HG03066 (cell line): Measurements from ENCODE around the gene RCCD1.
"Not testable (repeated sequence)": the region's sequence is repeated elsewhere in the genome, so short reads cannot be mapped to it uniquely, and the experiment has no call there.

Experiments used
- ATAC-seq: cut with Tn5 transposase; IDR thresholded peaks from one replicate; pipeline ENCODE4 v1.9.1; 2021; ENCODE audit warnings: low read depth; ENCODE audit not compliant: unreplicated experiment

The RCCD1 gene

DNA sequence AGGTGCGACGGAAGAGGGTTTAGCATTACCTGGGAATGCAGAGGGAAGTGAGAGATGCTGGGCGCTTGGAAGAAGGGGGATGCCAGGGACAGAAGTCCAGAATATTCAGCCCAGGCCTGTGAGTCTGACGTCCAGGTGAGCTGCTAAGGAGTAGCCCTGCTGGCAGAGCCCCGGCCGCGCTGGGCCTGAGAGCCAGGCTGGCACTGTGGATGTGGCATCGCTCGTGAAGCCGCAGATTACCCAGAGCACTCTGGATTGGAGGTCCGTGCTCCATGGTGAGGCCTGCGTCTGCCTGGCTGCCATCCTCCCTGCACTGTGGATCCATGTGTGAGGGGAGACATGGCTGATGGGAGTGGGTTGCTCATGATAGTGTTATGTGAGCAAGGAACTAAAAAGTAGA is 37.1 kb upstream of the RCCD1 start:
- ATAC-seq, result no peak

DNA sequence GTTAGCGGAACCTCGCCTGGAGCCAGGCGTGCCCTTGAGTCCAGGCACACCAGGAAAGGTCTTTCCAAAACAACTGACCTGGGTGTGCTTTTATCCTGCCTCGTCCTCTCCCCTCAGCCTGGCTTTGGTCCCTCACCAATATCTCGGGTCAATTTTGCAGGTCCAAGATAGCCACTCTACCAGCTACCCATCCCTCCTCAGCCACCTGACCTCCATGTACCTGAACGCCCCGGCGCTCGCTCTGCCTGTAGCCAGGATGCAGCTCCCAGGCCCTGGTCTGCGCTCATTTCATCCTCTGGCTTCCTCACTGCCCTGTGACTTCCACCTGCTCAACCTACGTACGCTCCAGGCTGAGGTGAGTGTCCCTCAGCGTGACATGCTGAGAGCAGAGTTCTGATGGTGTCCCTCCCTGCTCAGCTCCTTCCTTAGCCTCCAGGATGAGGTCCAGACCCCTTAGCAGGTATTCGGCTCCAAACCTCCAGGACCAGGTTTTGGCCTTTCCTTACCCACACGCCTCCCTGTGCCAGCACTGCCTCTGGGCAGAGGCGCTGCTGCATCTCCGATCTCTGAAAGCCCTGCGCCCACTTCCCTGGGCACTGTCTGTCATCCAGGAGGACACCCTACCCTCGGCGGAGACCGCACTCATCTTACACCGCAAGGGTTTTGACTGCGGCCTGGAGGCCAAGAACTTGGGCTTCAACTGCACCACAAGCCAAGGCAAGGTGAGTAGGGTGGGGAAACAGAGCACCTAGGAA is 36.5 kb upstream of the RCCD1 start:
- no peak for ATAC-seq

DNA sequence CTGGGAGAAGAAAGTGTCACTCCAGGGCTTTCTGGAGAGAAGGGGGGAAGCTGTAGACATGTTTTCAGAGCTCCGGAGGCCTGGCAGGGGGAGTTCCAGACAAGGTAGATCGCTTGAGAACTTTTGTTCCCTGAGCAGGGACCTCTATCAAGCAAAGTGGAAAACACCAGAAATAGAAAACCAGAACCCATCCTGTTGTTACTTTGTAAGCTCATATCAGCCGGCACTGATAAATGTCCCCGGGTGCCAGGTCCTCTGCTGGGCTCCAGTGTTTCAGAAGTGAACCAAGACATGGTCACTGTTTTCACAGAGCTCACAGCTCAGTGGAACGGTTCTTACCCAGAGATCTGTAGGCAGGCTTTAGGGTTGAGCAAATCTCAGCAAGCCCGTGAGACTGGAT is 35.8 kb upstream of the RCCD1 start:
- no peak for ATAC-seq

DNA sequence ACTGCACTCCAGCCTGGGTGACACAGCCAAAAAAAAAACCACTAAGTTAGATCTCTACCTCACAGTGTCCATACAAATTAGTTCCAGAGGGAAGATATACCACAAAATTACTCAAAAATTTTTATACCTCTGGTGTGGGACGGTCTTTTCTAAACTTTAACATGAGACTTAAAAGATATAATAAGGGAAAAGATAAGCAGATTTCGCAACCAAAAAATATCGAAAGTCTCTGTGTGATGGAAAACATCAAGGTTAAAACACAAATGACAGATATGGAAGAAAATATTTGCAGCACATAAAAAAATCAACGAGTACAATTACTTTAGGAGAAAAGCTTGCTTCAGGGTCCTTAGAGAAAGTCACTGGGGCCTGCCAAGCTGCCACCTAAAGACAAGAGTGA is 32.8 kb upstream of the RCCD1 start:
- no peak for ATAC-seq

DNA sequence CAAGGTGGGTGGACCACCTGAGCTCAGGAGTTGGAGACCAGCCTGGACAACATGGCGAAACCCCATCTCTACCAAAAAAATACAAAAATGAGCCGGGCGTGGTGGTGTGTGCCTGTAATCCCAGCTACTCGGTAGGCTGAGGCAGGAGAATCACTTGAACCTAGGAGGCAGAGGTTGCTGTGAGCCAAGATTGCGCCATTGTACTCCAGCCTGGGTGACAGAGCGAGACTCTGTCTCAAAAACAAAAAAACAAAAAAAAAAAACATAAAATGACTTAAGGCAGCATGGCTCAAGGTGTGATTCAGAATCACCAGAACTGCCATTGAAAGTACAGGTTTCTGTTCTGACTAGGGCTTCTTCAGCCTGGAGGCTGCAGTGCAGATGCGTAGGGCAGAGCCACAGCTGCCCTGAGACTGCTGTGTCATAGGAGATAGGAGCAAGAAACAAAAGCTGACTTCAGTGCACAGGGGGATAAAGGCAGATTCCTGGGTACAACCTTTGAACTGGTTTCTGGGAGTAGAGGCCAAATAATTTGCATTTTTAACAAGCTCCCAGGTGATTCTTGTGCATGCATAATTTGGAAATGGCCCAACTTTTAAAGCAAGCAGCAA is 31.9 kb upstream of the RCCD1 start:
- ATAC-seq, result peak; percentile 89

DNA sequence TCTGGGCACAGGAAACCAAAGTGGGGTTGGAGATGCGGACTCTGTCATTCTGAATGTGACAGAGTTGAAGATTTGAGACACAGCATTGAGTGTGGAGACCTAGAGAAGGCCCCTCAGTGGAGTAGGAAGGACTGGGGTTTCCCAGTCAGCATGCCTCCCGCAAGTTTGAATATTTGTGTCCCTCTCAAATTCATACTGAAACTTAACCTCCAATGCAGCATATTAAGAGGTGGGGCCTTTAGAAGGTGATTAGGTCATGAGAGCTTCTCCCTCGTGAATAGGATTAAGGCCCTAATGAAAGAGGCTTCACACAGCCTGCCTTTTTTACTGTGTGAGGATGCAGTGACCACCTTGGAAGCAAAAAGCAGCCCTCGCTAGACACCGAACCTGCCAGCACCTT is 30.3 kb upstream of the RCCD1 start:
- ATAC-seq, result peak; percentile 58

DNA sequence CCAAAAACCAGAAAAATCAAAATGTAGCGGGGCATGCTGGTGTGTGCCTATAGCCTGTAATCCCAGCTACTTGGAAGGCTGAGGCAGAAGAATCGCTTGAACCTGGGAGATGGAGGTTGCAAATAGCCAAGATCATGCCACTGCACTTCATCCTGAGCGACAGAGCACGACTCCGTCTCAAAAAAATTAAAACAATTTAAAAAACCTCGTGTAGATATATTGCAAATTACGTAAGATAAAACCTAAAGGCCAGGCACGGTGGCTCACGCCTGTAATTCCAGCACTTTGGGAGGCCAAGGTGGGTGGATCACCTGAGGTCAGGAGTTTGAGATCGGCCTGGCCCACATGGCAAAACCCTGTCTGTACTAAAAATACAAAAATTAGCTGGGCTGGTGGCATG is 27.9 kb upstream of the RCCD1 start:
- ATAC-seq, result not testable (repeated sequence)

DNA sequence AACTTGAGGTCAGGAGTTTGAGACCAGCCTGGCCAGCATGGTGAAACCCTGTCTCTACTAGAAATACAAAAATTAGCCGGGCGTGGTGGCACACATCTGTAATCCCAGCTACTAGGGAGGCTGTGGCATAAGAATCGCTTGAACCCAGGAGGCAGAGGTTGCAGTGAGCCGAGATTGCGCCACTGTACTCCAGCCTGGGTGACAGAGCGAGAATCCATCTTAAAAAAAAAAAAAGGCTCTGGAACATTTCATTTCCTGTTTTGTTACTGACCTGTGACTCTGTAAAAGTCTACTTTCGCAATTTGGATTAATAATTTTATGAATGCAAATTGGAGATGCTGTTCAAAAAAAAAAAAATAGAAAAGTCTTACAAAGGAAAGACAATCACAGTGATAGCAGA is 26.6 kb upstream of the RCCD1 start:
- not testable (repeated sequence) for ATAC-seq

DNA sequence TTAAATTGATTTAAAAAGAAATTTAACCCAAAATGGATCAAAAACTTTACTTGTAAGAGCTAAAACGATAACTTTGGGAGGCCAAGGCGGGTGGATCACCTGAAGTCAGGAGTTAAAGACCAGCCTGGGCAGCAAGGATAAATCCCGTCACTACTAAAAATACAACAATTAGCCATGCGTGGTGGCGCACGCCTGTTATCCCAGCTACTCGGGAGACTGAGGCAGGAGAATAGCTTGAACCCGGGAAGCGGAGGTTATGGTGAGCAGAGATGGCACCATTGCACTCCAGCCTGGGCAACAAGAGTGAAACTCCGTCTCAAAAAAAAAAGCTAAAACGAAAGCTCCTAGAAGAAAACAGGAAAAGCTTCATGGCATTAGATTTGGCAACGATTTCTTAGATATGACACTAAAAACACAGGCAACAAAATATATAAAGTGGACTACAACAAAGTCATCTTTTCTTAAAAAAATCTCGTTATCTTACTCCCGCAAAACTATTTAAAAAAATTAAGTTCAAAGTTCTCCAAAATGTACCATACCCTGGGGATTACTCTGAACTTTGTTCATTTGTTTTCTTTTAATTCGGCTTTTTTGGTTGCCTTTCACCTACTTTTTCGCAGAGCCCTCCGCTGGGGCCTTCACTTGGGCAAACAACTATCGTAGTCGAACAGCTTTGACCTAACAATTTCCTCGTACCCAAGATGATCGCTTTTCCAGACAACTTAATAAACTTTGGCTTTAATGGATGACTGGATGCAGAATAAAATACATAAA is 25.3 kb upstream of the RCCD1 start:
- ATAC-seq, result no peak

DNA sequence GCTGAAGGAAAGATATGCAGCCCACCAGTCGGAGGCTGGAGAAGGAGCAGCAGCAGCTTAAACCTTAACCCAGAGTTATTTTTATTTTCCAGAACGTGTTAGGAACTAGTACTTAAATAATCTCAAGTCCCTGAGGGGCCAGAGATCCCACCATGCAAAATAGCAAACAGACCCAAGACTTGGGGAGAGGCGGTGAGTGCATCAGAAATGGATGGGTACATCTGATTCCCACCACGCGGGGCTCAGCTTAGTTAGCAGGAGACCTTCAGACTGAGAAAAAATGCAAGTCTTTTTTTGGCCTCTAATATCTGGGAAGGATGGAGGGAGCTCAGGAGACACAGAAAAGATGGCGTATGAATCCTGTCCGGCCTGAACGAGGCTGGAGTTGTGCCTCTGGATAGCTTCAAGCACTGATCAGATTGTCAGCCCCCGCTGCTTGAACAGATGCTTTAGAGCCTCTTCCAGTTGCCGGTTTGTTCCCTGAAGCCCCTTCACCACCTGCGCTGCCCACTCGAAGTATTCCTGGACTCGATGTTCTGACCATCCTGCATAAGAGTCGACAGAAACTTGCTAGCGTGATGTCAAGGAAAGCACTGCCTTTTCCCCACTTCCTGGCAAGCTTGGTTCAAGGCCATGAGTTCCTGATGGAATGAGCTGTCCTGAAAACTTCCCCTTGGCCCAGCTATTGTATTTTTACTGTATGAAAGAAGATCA is 23.7 kb upstream of the RCCD1 start:
- no peak for ATAC-seq

DNA sequence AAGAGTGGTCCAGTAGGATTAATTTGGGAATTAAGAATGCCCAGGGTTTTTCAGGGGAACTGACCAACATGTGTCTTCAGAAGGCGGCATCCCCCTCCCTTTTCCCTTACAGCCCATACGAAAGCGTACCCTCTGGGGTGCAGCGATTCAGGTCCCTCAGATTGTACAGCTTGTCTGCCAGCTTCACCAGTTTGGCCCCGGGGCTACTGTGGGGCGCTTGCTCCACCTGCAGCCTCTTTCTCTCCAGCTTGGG is 23.2 kb upstream of the RCCD1 start:
- no peak for ATAC-seq

DNA sequence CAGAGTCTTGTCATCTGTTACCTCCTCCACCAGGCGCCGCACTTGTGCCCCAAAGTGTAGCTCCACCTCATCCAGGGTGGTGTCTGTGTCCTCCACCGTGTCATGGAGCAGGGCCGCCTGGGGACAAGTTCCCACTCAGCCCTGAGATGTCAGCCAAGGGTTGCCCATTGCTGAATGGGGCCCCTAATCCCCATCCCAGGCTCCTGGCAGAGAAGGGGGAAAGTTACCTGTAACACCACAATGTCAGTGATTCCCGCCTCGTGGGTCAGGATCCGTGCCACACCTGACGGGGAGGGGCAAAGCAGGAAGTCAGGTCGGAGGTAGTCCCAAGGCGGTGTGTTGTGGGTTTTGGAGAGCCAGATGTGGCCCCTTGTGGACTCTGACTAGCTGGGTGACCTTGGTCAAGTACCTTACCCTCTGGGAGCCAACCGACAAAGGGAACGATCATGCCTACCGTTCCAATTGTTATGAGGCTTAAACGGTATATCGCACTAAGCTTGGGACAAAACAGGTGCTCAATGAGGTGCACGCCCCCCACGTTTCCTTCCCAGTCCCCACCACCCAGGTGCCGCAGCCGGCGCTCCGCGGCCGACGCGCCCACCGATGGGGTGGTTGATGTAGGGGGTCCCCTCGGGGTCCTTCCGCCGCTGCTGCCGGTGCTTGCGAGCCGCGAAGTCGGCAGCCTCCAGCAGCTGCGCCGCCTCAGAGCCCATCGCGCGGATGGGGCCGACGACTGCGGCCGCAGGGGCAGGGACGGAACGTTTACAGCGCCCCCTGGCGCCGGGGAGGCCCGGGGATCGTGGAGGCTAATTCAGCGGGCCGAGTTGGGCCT is 22.6 kb upstream of the RCCD1 start, which contains the start of gene HDDC3:
Gene HDDC3 (minus strand): TSS at position 722 of the 832 bp plus-strand sequence. CDS start 9 bp downstream, at position 713.
- ATAC-seq, result peak; percentile 52

DNA sequence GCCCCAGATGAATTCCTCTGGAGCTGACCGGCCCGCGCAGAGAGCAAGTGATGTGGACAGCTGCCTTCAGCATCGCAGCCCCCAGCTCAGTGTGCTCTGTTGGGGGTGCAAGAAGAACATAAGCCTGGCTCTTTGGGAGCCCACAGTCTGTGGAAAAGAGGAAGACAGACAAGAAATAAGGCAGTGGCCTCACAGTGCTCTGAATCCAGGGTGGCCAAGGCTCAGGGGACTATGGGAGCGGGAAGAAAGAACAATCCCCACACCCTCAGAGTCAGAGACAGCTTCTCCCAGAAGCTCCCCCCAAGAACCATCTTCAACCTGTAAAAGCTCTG is 22.1 kb upstream of the RCCD1 start:
- ATAC-seq, result no peak

DNA sequence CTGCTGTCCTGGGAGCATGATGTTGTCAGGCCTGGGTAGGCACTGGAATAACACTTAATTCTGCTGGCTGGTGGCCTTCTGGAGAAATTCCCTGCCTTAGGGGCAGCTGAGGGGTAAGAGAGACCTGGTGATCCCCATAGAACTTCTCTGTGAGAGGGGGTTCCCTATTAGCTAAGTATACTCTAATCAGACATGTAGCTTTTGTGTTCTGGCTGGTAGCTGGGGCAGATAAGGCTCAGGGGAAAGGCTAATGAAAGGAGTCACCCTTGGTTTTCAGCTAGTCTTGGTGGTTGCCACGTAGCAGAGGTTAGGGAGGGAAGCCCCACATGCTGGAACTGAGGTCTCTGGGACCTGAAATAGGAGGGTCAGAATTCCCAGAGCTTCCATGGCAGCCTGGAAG is 21.4 kb upstream of the RCCD1 start:
- no peak for ATAC-seq

DNA sequence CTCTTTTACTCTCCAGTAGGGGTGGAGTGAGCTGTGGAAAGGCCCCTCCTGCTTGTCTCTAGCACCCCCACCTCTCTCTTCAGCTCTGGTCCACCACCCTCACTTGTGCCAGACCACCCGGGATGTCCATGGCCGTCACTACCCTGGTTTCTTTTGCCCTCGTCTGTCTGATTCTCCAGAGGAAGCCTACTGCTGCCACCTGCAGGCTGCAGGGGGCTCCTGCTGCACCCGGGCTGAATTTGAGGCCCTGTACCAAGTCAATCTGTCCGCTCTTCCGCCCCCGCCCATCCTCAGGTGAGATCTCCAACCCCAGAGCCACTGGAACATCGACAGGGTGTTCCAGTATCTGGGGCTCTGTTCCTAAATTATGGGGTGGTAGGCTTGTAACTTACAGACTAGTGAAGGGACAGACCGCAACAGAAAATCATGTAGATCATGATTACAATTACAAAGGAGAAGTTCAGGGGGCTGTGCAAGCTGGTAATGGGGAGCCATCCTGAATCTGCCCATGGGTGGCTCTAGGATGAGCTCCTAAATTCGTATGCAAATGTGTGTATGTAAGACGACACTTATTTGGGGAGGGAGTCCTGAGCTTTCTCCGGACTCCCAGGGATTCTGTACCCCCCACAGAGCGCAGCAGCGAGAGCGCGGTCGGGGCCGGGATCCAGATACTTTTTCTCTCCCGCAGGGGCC is 20.3 kb upstream of the RCCD1 start:
- peak; percentile 31 for ATAC-seq

DNA sequence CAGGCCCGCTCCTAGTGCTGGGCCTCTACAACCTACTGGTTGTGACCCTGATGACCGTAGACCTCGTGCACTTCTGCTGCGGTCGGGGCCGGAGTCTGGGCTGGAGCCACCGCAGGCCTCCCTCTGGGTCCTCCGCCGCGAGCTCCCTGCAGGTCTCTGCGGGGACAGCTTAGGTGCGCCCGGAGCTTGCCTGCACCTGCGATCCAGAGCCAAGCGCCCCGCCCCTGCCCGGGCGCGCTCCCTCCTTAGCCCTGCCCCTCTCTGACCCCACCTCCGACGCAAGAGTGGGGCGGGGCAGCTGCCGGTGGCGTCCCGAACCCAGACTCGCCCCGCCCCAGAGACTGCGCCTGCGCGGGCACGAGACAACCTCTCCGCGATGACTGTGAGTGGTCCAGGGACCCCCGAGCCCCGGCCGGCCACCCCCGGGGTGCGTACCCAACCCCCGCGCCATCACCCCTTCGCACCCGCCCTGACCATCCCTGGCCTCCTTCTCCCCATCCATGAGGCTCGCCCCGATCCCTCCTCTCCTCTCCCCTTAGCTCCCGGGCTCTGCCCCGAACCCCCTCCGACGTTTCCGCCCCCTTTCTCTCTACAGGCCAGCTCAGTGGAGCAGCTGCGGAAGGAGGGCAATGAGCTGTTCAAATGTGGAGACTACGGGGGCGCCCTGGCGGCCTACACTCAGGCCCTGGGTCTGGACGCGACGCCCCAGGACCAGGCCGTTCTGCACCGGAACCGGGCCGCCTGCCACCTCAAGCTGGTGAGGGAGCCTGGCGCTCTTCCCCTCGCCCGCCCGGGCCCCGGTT is 19.5 kb upstream of the RCCD1 start, which contains the start of gene UNC45A:
Gene UNC45A (plus strand): TSS at position 337 of the 803 bp plus-strand sequence. CDS start 40 bp downstream, at position 377.
- ATAC-seq, result peak; percentile 65

DNA sequence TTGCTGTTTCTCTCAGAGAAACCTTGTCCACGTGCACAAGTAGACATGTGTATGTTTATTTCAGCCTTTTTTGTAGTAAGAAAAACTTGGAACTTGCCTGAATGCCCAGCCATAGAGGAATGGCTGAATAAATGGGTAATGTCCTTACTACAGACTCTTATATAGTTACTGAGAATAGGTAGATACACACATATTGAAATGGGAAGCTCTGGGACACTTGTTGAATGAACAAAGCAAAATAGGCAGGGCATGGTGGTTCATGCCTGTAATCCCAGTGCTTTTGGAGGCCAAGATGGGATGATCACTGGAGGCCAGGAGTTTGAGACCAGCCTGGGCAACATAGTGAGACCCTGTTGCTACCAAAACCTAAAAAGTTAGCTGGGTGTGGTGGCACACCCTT is 17.9 kb upstream of the RCCD1 start:
- ATAC-seq, result no peak

DNA sequence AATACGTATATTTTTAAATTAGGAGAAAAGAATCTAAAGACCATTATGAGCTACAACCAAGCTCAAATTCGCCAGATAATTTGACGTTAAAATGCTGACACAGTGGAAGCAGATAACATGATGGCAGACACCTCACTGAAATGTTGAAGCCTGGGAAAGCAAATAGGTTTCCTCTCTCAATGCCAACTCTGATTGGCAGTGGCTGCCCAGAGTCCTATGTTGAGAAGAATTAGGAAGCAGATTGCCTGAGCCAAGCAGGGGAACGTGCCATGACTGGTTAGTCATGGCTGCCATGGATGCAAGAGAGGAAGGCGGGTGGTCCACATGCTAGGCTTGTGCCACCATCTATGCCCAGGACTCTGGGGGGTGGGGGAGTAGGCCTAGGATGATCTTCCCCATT is 16.4 kb upstream of the RCCD1 start:
- ATAC-seq, result no peak

DNA sequence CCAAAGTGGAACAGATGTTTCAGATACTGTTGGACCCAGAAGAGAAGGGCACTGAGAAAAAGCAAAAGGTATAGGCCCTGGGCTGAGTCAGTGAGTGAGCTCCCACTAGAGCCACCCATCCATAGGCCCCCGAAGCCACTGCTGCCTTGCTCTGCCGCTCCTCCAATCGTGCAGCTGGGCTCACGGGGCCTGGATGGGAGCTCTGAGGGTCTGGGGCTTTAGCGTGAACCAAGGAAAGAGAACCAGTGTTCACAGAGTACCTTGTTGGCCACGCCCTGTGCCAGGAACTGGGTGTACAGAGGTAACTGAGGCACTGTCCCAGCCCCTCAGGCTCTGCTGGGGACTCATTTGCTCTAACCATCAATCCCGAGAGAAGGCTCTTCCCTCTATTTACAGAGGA is 14.9 kb upstream of the RCCD1 start:
- no peak for ATAC-seq
